MM.1S (cell line): ENCODE data around the gene TSPEAR.
A peak's percentile ranks its signal among the peaks of the same experiment; 100 is the strongest.

Source experiments
- DNase-seq: peaks from one replicate; pipeline ENCODE4 v3.0.0-alpha.2; 2015
- H2AFZ ChIP-seq: fragments of 300-600 bp; sonication (generic); 2 replicates; pipeline ENCODE4 v1.6.0; 2016; ENCODE audit warnings: antibody characterized with exemption, low read length
- H3F3A ChIP-seq: fragments of 300-600 bp; sonication (generic); 2 replicates; pipeline ENCODE4 v1.6.1; 2016; ENCODE audit warnings: mild to moderate bottlenecking, antibody characterized with exemption, low read length, moderate library complexity, mixed read lengths; ENCODE audit not compliant: insufficient read depth
- H3K27ac ChIP-seq: fragments of 300-600 bp; sonication (generic); 2 replicates; pipeline ENCODE4 v1.5.1; 2016; ENCODE audit warnings: mild to moderate bottlenecking, low read length
- H3K27me3 ChIP-seq: fragments of 300-600 bp; sonication (generic); replicated peaks from 2 replicates; pipeline ENCODE4 v1.6.0; 2016; ENCODE audit warnings: low read length; ENCODE audit not compliant: insufficient read depth
- H3K36me3 ChIP-seq: fragments of 300-600 bp; sonication (generic); replicated peaks from 2 replicates; pipeline ENCODE4 v1.6.1; 2016; ENCODE audit warnings: mild to moderate bottlenecking, low read length, mixed read lengths; ENCODE audit not compliant: insufficient read depth
- H3K4me1 ChIP-seq: fragments of 300-600 bp; sonication (generic); 2 replicates; pipeline ENCODE4 v1.6.1; 2016; ENCODE audit warnings: low read length, mixed read lengths
- H3K4me2 ChIP-seq: fragments of 300-600 bp; sonication (generic); 2 replicates; pipeline ENCODE4 v1.6.0; 2016; ENCODE audit warnings: low read depth, low read length
- H3K4me3 ChIP-seq: fragments of 300-600 bp; sonication (generic); 2 replicates; pipeline ENCODE4 v1.5.1; 2016; ENCODE audit warnings: low read length, mixed read lengths
- H3K79me2 ChIP-seq: fragments of 300-600 bp; sonication (generic); 2 replicates; pipeline ENCODE4 v1.6.1; 2016; ENCODE audit warnings: mixed run types, low read length, mixed read lengths
- H3K9ac ChIP-seq: fragments of 300-600 bp; sonication (generic); 2 replicates; pipeline ENCODE4 v1.6.1; 2016; ENCODE audit warnings: low read length, mixed read lengths
- H3K9me2 ChIP-seq: fragments of 300-600 bp; sonication (generic); replicated peaks from 2 replicates; pipeline ENCODE4 v1.6.1; 2016; ENCODE audit warnings: mild to moderate bottlenecking, low read length, mixed read lengths; ENCODE audit not compliant: insufficient read depth
- H3K9me3 ChIP-seq: fragments of 300-600 bp; sonication (generic); replicated peaks from 2 replicates; pipeline ENCODE4 v1.6.1; 2016; ENCODE audit warnings: mild to moderate bottlenecking, low read length, mixed read lengths; ENCODE audit not compliant: insufficient read depth
- H4K20me1 ChIP-seq: fragments of 300-600 bp; sonication (generic); 2 replicates; pipeline ENCODE4 v1.6.1; 2016; ENCODE audit warnings: mild to moderate bottlenecking, low read length, moderate library complexity, mixed read lengths; ENCODE audit not compliant: insufficient read depth
- EZH2 ChIP-seq: fragments of 300-600 bp; sonication (generic); optimal IDR thresholded peaks from 2 replicates; pipeline ENCODE3; 2017; ENCODE audit warnings: low read depth, mild to moderate bottlenecking, antibody characterized with exemption, low read length, mixed read lengths
- EZH2phosphoT487 ChIP-seq: fragments of 300-600 bp; sonication (generic); IDR thresholded peaks from 2 replicates; pipeline ENCODE4 v1.6.1; 2018; ENCODE audit warnings: antibody characterized with exemption, low read length
- TF ChIP-seq, protein P1 (sequence below): fragments of 300-600 bp; sonication (generic); IDR thresholded peaks from 2 replicates; pipeline ENCODE4 v1.5.1; 2016; ENCODE audit warnings: antibody characterized with exemption, low read length, mixed read lengths

TSPEAR gene

DNA sequence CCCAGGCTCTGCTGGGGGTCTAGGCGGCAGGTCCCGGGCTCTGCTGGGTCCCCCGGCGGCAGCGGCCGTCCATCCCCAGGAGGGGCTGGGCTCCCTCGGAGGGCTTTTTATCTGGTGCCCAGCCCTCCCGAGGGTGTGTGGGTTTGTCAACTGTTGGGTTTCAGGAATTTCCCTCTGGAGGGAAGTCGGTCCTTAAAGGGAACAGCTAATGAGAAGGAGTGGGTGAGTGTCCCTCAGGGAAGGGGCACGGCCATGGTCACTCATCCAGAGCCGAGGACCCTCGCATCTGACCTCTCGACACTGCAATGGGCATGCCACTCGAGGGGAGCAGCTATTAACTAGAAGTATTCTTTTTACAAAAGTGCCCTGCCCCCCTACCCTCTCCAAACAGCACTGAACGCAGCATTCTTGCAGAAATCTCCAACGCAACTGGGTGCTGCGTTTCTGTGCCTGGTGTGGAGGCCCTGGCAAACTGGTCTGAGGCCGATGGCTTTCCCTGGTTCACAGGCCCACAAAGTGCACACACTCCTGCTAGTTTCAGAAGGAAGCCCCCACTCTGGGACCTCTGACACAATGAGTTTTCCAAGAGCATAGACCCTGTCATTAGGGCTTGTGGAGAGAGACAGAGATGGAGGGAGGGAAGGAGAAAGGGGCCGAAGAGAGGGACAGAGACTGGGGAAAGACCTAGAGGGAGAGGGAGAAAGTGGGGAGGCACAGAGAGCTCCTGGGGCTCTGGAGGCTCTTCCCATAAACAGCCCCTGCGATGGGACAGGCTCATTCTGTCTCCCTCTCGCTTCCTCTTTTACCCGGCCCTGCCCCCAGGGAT is 1.0 kb upstream of the TSPEAR start:
- no peak overlapping the region for H3K4me3 ChIP-seq

DNA sequence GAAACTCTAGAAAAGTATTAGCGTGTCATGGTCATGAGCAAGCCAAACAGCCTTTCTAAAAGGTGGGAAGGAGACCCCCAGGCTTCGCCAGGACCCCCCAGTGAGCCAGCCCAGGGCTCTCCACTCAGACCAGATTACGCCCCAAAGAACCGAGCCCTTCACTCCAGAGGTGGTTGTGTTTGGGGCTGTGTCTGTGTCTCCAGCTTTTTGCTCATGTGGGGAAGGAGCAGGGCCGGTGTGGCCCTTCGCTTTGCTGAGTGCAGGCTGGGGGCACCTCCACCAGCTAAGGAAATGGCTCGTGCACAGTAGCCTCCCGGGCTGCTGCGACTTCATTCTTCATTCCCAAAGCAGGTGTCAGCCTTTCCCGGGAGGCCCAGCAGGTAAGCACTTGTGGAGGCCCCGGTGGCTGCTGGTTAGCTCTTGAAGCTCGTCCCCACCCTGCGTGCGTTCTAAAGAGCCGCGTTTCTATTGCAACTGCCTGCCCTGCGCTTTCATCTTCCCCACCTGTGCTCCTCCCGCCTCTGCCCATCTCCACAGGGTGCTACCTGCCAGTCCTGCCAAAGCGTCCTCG is 531 bp downstream of the TSPEAR start:
- Histone ChIP-seq H3F3A (no peaks in the 10 kb centered on the region), H3K36me3 (no peaks in the 10 kb centered on the region), H3K9me3 (no peaks in the 10 kb centered on the region), H3K9ac (no peak overlapping the region), H3K4me2 (no peak overlapping the region), H3K27me3 (peaks cover 97% of the 10 kb centered on the region), H4K20me1 (no peaks in the 10 kb centered on the region), H3K27ac (no peak overlapping the region), H3K4me1 (no peaks in the 10 kb centered on the region), H3K9me2 (no peaks in the 10 kb centered on the region), H3K4me3 (no peak overlapping the region), H2AFZ (no peak overlapping the region), H3K79me2 (no peaks in the 10 kb centered on the region)
- no peak for DNase-seq
- no peak for TF ChIP-seq EZH2phosphoT487
- TF ChIP-seq, protein P1, sequence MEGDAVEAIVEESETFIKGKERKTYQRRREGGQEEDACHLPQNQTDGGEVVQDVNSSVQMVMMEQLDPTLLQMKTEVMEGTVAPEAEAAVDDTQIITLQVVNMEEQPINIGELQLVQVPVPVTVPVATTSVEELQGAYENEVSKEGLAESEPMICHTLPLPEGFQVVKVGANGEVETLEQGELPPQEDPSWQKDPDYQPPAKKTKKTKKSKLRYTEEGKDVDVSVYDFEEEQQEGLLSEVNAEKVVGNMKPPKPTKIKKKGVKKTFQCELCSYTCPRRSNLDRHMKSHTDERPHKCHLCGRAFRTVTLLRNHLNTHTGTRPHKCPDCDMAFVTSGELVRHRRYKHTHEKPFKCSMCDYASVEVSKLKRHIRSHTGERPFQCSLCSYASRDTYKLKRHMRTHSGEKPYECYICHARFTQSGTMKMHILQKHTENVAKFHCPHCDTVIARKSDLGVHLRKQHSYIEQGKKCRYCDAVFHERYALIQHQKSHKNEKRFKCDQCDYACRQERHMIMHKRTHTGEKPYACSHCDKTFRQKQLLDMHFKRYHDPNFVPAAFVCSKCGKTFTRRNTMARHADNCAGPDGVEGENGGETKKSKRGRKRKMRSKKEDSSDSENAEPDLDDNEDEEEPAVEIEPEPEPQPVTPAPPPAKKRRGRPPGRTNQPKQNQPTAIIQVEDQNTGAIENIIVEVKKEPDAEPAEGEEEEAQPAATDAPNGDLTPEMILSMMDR: no peak
- TF ChIP-seq EZH2: no peak

More for the DNA sequence above, 1.0 kb upstream of the TSPEAR start:
- Histone ChIP-seq H3K9ac (no peak overlapping the region), H3K4me1 (no peaks in the 10 kb centered on the region), H3K79me2 (no peaks in the 10 kb centered on the region), H3K36me3 (no peaks in the 10 kb centered on the region), H3F3A (no peaks in the 10 kb centered on the region), H3K4me2 (no peak overlapping the region), H3K9me2 (no peaks in the 10 kb centered on the region), H4K20me1 (no peaks in the 10 kb centered on the region), H3K27me3 (peaks cover 92% of the 10 kb centered on the region), H3K27ac (no peak overlapping the region), H2AFZ (no peak overlapping the region), H3K9me3 (no peaks in the 10 kb centered on the region)
- no peak for DNase-seq
- TF ChIP-seq, protein P1: no peak
- peak; percentile 42 for TF ChIP-seq EZH2

DNA sequence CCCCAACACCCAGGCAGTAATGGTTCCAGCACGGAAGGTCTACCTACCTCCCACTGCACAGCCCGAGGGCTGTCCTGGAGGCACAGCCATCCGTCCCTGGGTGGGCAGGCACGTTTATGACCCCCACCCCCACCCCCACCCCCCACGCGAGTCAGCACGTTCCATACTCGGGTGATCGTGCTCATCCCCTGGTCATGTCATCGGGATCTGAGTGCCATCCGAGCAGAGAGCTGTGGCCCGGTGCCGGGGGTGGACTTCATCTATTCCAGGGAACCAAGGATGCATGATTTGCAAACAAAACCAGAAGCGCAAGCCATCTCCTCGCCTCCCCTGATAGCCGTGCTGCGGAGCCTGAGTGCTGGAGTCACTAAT is 1.1 kb downstream of the TSPEAR start:
- Histone ChIP-seq H3K4me3 (no peak overlapping the region), H3K4me2 (no peak overlapping the region), H3K9me2 (no peaks in the 10 kb centered on the region), H3K9ac (no peak overlapping the region), H2AFZ (no peak overlapping the region), H3F3A (no peaks in the 10 kb centered on the region), H3K36me3 (no peaks in the 10 kb centered on the region), H3K79me2 (no peaks in the 10 kb centered on the region), H3K27ac (no peak overlapping the region), H3K9me3 (no peaks in the 10 kb centered on the region), H3K27me3 (peaks cover 92% of the 10 kb centered on the region), H3K4me1 (no peaks in the 10 kb centered on the region), H4K20me1 (no peaks in the 10 kb centered on the region)
- TF ChIP-seq EZH2 (no peak), EZH2phosphoT487 (no peak)
- TF ChIP-seq, protein P1: no peak
- no peak for DNase-seq
